IMR-90 (cell line): ENCODE results near the gene NANOS1. TPM values are rescaled to one million over a fixed set of nuclear protein-coding genes. Genes with fewer than 3 reads are reported as not detected.
A peak's percentile ranks its signal among the peaks of the same experiment; 100 is the strongest.

Source experiments
- ATAC-seq: fragments of 200-7000 bp; cut with Tn5 transposase; 2 replicates; pipeline ENCODE4 v1.9.1; 2020; ENCODE audit warnings: low read depth, mild to moderate bottlenecking, moderate library complexity
- BruUV-seq: library from RNA; stranded (reverse); fragments of 400-500 nt; replicated peaks from 2 replicates; lab custom pipeline; 2021; lab: Mats Ljungman, UMichigan
- CTCF ChIA-PET: fragments of 300-600 bp; formaldehyde crosslinking; extraction: SDS; loops from one replicate; lab custom pipeline; 2021; ENCODE audit warnings: antibody characterized with exemption; lab: Yijun Ruan, JAX
- POLR2A ChIA-PET: fragments of 300-600 bp; sonication (Branson Sonifier 250); formaldehyde crosslinking; loops from one replicate; lab custom pipeline; 2022; ENCODE audit warnings: antibody characterized with exemption; ENCODE audit not compliant: unreplicated experiment; lab: Charles Lee
- DNase-seq: peaks from one replicate; pipeline ENCODE4 v3.0.0; 2013
- H2AFZ ChIP-seq: replicated peaks from 2 replicates; pipeline ENCODE3; 2013; ENCODE audit warnings: low read length, mild to moderate bottlenecking; ENCODE audit not compliant: poor library complexity
- H2AK5ac ChIP-seq: 2 replicates; pipeline ENCODE4 v1.6.1; 2013; ENCODE audit warnings: low read depth, low read length, inconsistent platforms
- H2AK9ac ChIP-seq: replicated peaks from 2 replicates; pipeline ENCODE3; 2013; ENCODE audit warnings: mild to moderate bottlenecking, low read depth, low read length, moderate library complexity; ENCODE audit not compliant: poor library complexity
- H2BK120ac ChIP-seq: 2 replicates; pipeline ENCODE4 v1.6.1; 2013; ENCODE audit warnings: low read depth, low read length, inconsistent platforms
- H2BK15ac ChIP-seq: 3 replicates; pipeline ENCODE4 v1.6.1; 2013; ENCODE audit warnings: low read depth, low read length, inconsistent platforms
- H2BK20ac ChIP-seq: 2 replicates; pipeline ENCODE4 v1.6.1; 2013; ENCODE audit warnings: low read depth, mild to moderate bottlenecking, inconsistent platforms, low read length, moderate library complexity
- H2BK5ac ChIP-seq: 2 replicates; pipeline ENCODE4 v1.6.1; 2013; ENCODE audit warnings: mild to moderate bottlenecking, low read depth, low read length, inconsistent platforms; ENCODE audit not compliant: poor library complexity, severe bottlenecking
- H3K14ac ChIP-seq: replicated peaks from 2 replicates; pipeline ENCODE4 v1.6.1; 2013; ENCODE audit warnings: low read depth, low read length, inconsistent platforms
- H3K18ac ChIP-seq: 2 replicates; pipeline ENCODE4 v1.6.1; 2013; ENCODE audit warnings: low read depth, low read length, control low read depth
- H3K23ac ChIP-seq: 2 replicates; pipeline ENCODE4 v1.6.1; 2013; ENCODE audit warnings: low read depth, low read length, inconsistent platforms
- H3K27ac ChIP-seq: 2 replicates; pipeline ENCODE4 v1.5.1; 2013; ENCODE audit warnings: mild to moderate bottlenecking, control low read depth, low read length; ENCODE audit not compliant: insufficient read depth
- H3K27me3 ChIP-seq: 2 replicates; pipeline ENCODE4 v1.6.1; 2013; ENCODE audit warnings: low read length; ENCODE audit not compliant: control insufficient read depth, insufficient read depth
- H3K36me3 ChIP-seq: 2 replicates; pipeline ENCODE4 v1.6.1; 2013; ENCODE audit warnings: low read length, mixed read lengths; ENCODE audit not compliant: control insufficient read depth, insufficient read depth
- H3K4ac ChIP-seq: 2 replicates; pipeline ENCODE4 v1.6.1; 2013; ENCODE audit warnings: low read depth, low read length, inconsistent platforms
- H3K4me1 ChIP-seq: 2 replicates; pipeline ENCODE4 v1.6.1; 2013; ENCODE audit warnings: low read length, mixed read lengths; ENCODE audit not compliant: control insufficient read depth, insufficient read depth
- H3K4me2 ChIP-seq: 2 replicates; pipeline ENCODE4 v1.6.1; 2013; ENCODE audit warnings: low read depth, mild to moderate bottlenecking, control low read depth, low read length, moderate library complexity
- H3K4me3 ChIP-seq: 2 replicates; pipeline ENCODE4 v1.5.1; 2013; ENCODE audit warnings: low read depth, mild to moderate bottlenecking, control low read depth, low read length, moderate library complexity; ENCODE audit not compliant: insufficient read depth
- H3K56ac ChIP-seq: 2 replicates; pipeline ENCODE4 v1.6.1; 2013; ENCODE audit warnings: low read length, inconsistent platforms; ENCODE audit not compliant: insufficient read depth; ENCODE audit errors: extremely low read depth
- H3K79me1 ChIP-seq, 2 experiments: 2 replicates each; pipeline ENCODE4 v1.6.1; 2013; ENCODE audit warnings: low read length in 2 of 2, inconsistent platforms in 1 of 2, low read depth in 1 of 2
- H3K9ac ChIP-seq: 2 replicates; pipeline ENCODE4 v1.6.1; 2013; ENCODE audit warnings: low read depth, low read length, control low read depth
- H3K9me1 ChIP-seq: 2 replicates; pipeline ENCODE4 v1.6.1; 2013; ENCODE audit warnings: low read length, inconsistent platforms; ENCODE audit not compliant: insufficient read depth
- H3K9me3 ChIP-seq: 2 replicates; pipeline ENCODE4 v1.6.1; 2013; ENCODE audit warnings: low read length; ENCODE audit not compliant: control insufficient read depth, insufficient read depth
- H4K20me1 ChIP-seq: 2 replicates; pipeline ENCODE4 v1.6.1; 2013; ENCODE audit warnings: low read length, inconsistent platforms; ENCODE audit not compliant: insufficient read depth
- H4K5ac ChIP-seq: 2 replicates; pipeline ENCODE4 v1.6.1; 2013; ENCODE audit warnings: mild to moderate bottlenecking, low read depth, low read length, control low read depth
- H4K8ac ChIP-seq, 2 experiments: 2 replicates each; pipeline ENCODE4 v1.6.1; 2013; ENCODE audit warnings: low read depth in 2 of 2, low read length in 2 of 2, control low read depth in 1 of 2, inconsistent platforms in 1 of 2
- H4K91ac ChIP-seq: 2 replicates; pipeline ENCODE4 v1.6.1; 2013; ENCODE audit warnings: low read depth, low read length, inconsistent platforms; ENCODE audit not compliant: insufficient read depth
- BHLHE40 ChIP-seq: fragments of 150-350 bp; IDR thresholded peaks from 2 replicates; pipeline ENCODE4 v1.6.1; 2016; ENCODE audit warnings: mild to moderate bottlenecking, low read depth, low read length
- CEBPB ChIP-seq: IDR thresholded peaks from 2 replicates; pipeline ENCODE4 v1.6.1; 2012; ENCODE audit warnings: low read depth, low read length, improper control_type of control experiment
- CHD1 ChIP-seq: IDR thresholded peaks from 2 replicates; pipeline ENCODE4 v1.6.1; 2012; ENCODE audit warnings: low read depth, low read length, improper control_type of control experiment
- MXI1 ChIP-seq: IDR thresholded peaks from 2 replicates; pipeline ENCODE4 v1.6.1; 2012; ENCODE audit warnings: low read depth, mild to moderate bottlenecking, low read length, moderate library complexity, borderline replicate concordance
- NFE2L2 ChIP-seq: fragments of 150-350 bp; IDR thresholded peaks from 2 replicates; pipeline ENCODE4 v1.6.1; 2016; ENCODE audit warnings: low read depth, mild to moderate bottlenecking, low read length
- RAD21 ChIP-seq: IDR thresholded peaks from 2 replicates; pipeline ENCODE4 v1.6.1; 2012; ENCODE audit warnings: low read length, improper control_type of control experiment
- RCOR1 ChIP-seq: IDR thresholded peaks from 2 replicates; pipeline ENCODE4 v1.6.1; 2012; ENCODE audit warnings: mild to moderate bottlenecking, low read length, improper control_type of control experiment; ENCODE audit not compliant: insufficient replicate concordance
- RFX5 ChIP-seq: IDR thresholded peaks from 2 replicates; pipeline ENCODE4 v1.8.0; 2012; ENCODE audit warnings: low read depth, mild to moderate bottlenecking, low read length, moderate library complexity
- WGBS, 2 experiments: methylation state at CpG; one replicate each; pipeline versions ENCODE4 v1.1.5 to v1.1.7; 2013; ENCODE audit warnings: missing lambda C conversion rate in 2 of 2; ENCODE audit not compliant: insufficient read length in 1 of 2; ENCODE audit errors: extremely low coverage in 2 of 2; 5-methylcytosine and 5-hydroxymethylcytosine counted together
- dilution Hi-C: fragments of 300-500 bp; cut with HindIII; formaldehyde crosslinking; loops from one replicate; pipeline ENCODE4 v1.14.3; 2018; ENCODE audit warnings: low sequenced_read_pairs; ENCODE audit not compliant: unreplicated experiment
- in situ Hi-C: fragments of 300-500 bp; cut with MboI; formaldehyde crosslinking; loops from 3 replicates; pipeline ENCODE4 v1.14.3; 2019; ENCODE audit warnings: low sequenced_read_pairs, inconsistent platforms, mixed read lengths
- intact Hi-C: fragments of 100-400 bp; cut with micrococcal nuclease; formaldehyde crosslinking; loops from 2 replicates; pipeline ENCODE4 v1.10.0; 2022
- polyA plus RNA-seq, 3 experiments: library from polyadenylated mRNA; depleted of rRNA; stranded (reverse); fragments of >200 nt; gene quantifications; 2 replicates each; pipeline ENCODE4 v1.2.3, GENCODE V29; 2012; ENCODE audit warnings: low replicate concordance in 1 of 3
- total RNA-seq: library from RNA; depleted of rRNA; stranded (reverse); fragments of >200 nt; gene quantifications from 2 replicates; pipeline ENCODE4 v1.2.3, GENCODE V29; 2012

The NANOS1 gene
- total and polyA plus RNA-seq, 2 of the 4 experiments (the other 2 are of a cell fraction), result under 0.01 to 0.12 TPM

- H3K9ac ChIP-seq, result no peak overlapping the region
- no peak overlapping the region for H4K91ac ChIP-seq
- peaks cover 44% of the 10 kb centered on the region for H4K20me1 ChIP-seq
- ChIA-PET POLR2A (interaction anchor here (0.6 kb wide), 1 partner anchor 670 kb away, joined by 5 read pairs; no protein-coding TSS in a partner anchor), CTCF (interaction anchor here (0.7 kb wide), 1 partner anchor 182 kb away, joined by 3 read pairs; no protein-coding TSS in a partner anchor)
- H3K4ac ChIP-seq, result no peak overlapping the region
- no peak overlapping the region for H2AK5ac ChIP-seq
- dilution Hi-C loops, result no loop called here
- peak overlapping the region; percentile 51 for H3K4me2 ChIP-seq
- H3K36me3 ChIP-seq, result peaks cover 11% of the 10 kb centered on the region
- no peak overlapping the region for H2AK9ac ChIP-seq
- no peak overlapping the region for H3K18ac ChIP-seq
- H2BK20ac ChIP-seq, result no peak overlapping the region
- no peaks in the 10 kb centered on the region; the same call in 1 of the 2 replicates for H3K9me1 ChIP-seq
- ATAC-seq, result no peak
- H3K23ac ChIP-seq, result no peak overlapping the region
- H2BK15ac ChIP-seq, result no peak overlapping the region
- no peak overlapping the region for H3K27ac ChIP-seq
- WGBS, 2 experiments, result no CpG with 5 or more reads among the region's 7 CpGs
- no peak overlapping the region for H3K56ac ChIP-seq
- no peak overlapping the region for H4K8ac ChIP-seq
- no peaks in the 10 kb centered on the region for H3K9me3 ChIP-seq
- H3K4me3 ChIP-seq, result no peak overlapping the region
- no peaks in the 10 kb centered on the region for H3K27me3 ChIP-seq
- intact Hi-C loops, result loop anchor here (2.0 to 5.0 kb wide), 2 partner anchors 279 to 463 kb away; partner anchors contain the start of gene CACUL1
- H4K5ac ChIP-seq, result no peak overlapping the region
- no TSS peak for BruUV-seq
- peaks cover 3% of the 10 kb centered on the region; the same call in 1 of the 2 replicates for H3K4me1 ChIP-seq
- no peak overlapping the region for H2BK120ac ChIP-seq
- TF ChIP-seq CHD1 (no peak), RFX5 (no peak), RCOR1 (no peak), RAD21 (no peak), CEBPB (peak; percentile 19; the same call in 1 of the 2 replicates), MXI1 (no peak), NFE2L2 (no peak), BHLHE40 (no peak)
- H2AFZ ChIP-seq, result no peak overlapping the region
- peak; percentile 43 for DNase-seq
- no peak overlapping the region for H3K14ac ChIP-seq
- H2BK5ac ChIP-seq, result no peak overlapping the region
- in situ Hi-C loops, result no loop called here
- H3K79me1 ChIP-seq, result peaks cover 10 to 20% of the 10 kb centered on the region in 2 experiments
Observed at GRCh38 chr10:119031496-119032059, 2.1 kb downstream of the NANOS1 start.
